Activated CD4-positive, alpha-beta T cell treated with anti-CD3 and anti-CD28 coated beads, Interleukin-10, Interleukin-2, amounts not matched to agents 100 ng/mL and 50 ng/mL, durations not matched to agents 16 hours and 8 hours (primary cell): ENCODE results near the gene GRK5.
"Not testable (repeated sequence)": the region's sequence is repeated elsewhere in the genome, so short reads cannot be mapped to it uniquely, and the experiment has no call there.

Experiments
- DNase-seq: peaks from one replicate; pipeline ENCODE4 v3.0.0-alpha.2; 2020

Gene GRK5

GRCh38 chr10:119427263-119427864 lies 220.0 kb downstream of the GRK5 start:
- no peak for DNase-seq

- no peak for DNase-seq
Observed at GRCh38 chr10:119428789-119429188, 221.4 kb downstream of the GRK5 start.

- no peak for DNase-seq
Observed at GRCh38 chr10:119429771-119430170, 222.4 kb downstream of the GRK5 start.

GRCh38 chr10:119431034-119431772 lies 223.8 kb downstream of the GRK5 start:
- no peak for DNase-seq

GRCh38 chr10:119431773-119432135 lies 224.4 kb downstream of the GRK5 start:
- no peak for DNase-seq

- not testable (repeated sequence) for DNase-seq
Observed at GRCh38 chr10:119434942-119435341, 227.6 kb downstream of the GRK5 start.

- DNase-seq = no peak
Observed at GRCh38 chr10:119438717-119439116, 231.3 kb downstream of the GRK5 start.

GRCh38 chr10:119439922-119440321 lies 232.6 kb downstream of the GRK5 start:
- DNase-seq = no peak

GRCh38 chr10:119441151-119441821 lies 233.9 kb downstream of the GRK5 start:
- no peak for DNase-seq

GRCh38 chr10:119441921-119442757 lies 234.8 kb downstream of the GRK5 start:
- DNase-seq = no peak

GRCh38 chr10:119442758-119443060 lies 235.3 kb downstream of the GRK5 start:
- no peak for DNase-seq

GRCh38 chr10:119443441-119443840 lies 236.1 kb downstream of the GRK5 start:
- no peak for DNase-seq

- DNase-seq = no peak
Observed at GRCh38 chr10:119443970-119444660, 236.7 kb downstream of the GRK5 start.

GRCh38 chr10:119444866-119445265 lies 237.5 kb downstream of the GRK5 start:
- DNase-seq = no peak

- DNase-seq = peak; percentile 84
Observed at GRCh38 chr10:119445311-119445934, 238.1 kb downstream of the GRK5 start.

GRCh38 chr10:119445935-119446317 lies 238.6 kb downstream of the GRK5 start:
- DNase-seq = no peak

- DNase-seq = no peak
Observed at GRCh38 chr10:119446441-119447277, 239.3 kb downstream of the GRK5 start.

GRCh38 chr10:119447421-119447820 lies 240.1 kb downstream of the GRK5 start:
- DNase-seq = no peak

GRCh38 chr10:119447823-119448546 lies 240.6 kb downstream of the GRK5 start:
- DNase-seq = no peak
